GM13977 (cell line): ENCODE results near the gene GALNTL6.

Experiments used
- DNase-seq: peaks from one replicate; pipeline ENCODE4 v3.0.0; 2012; ENCODE audit warnings: low spot score
- CTCF ChIP-seq: IDR thresholded peaks from 2 replicates; pipeline ENCODE4 v1.5.1; 2012; ENCODE audit warnings: mild to moderate bottlenecking, control low read depth; ENCODE audit not compliant: insufficient read depth; ENCODE audit errors: extremely low read depth, missing control alignments
- in situ Hi-C: fragments of 300-500 bp; cut with MboI; formaldehyde crosslinking; loops from one replicate; pipeline ENCODE4 v1.12.0; 2022; ENCODE audit warnings: low sequenced_read_pairs, low pct_unique_long_range_greater_than_20kb, mixed read lengths, inconsistent platforms; ENCODE audit not compliant: unreplicated experiment

The GALNTL6 gene

DNA sequence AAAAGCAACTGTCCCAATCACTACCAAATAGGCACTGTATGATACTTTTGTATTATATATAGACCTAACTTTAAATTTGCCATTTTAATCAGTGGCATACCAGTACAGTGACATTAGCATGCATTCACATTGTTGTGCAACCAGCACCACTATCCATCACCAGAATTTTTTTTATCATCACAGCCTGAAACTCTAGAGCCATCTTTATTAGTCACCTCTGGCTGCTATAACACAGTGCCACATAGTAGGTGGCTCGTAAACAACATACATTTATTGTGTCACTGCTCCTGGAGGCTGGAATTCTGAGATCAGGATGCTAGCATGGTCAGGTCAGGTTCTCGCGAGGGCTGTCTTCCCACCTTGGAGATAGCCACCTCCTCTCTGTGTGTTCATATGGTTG, 1167.0 kb downstream of the GALNTL6 start:
- in situ Hi-C loops: no loop called here
- no peak for DNase-seq
- TF ChIP-seq CTCF: no peak

DNA sequence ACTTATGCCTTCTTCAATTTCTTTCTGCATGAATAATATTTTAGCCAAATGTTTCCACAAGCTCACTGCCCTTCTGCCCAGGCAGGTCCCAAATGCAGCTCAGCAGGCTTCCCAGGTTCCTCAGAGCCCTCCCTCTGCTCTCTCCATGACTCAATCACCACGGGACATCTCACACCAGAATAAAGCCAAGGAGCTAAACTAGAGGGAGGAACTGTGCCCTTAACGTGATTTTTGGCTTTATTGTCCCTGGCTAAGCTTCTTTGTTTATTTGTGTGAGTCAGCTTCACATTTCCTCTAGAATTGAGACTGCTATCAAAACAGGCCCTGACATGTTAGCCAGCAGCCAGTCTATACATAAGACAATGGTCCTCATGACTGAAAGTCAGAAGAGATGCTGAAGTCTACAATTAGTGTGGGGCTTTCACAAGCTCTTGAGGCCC, 1169.0 kb downstream of the GALNTL6 start:
- no peak for DNase-seq

DNA sequence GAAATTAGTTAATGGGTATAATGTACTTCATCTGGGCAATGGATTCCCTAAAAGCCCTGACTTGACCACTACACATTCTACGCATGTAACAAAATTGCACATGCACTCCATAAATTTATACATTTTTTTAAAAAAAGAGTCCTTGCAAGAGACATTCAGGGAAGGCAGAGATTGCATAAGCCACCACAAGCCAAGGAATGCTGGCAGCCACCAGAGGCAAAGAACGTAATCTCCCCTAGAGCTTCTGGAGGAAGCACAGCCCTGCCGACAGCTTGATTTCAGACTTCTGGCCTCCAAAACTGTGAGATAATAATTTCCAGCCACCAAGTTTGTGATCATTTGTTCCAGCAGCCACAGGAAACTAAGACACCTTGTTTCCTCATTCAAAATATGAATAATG, 1169.8 kb downstream of the GALNTL6 start:
- DNase-seq: no peak
- in situ Hi-C loops: no loop called here
- TF ChIP-seq CTCF: no peak

More for the DNA sequence above, 1169.0 kb downstream of the GALNTL6 start:
- in situ Hi-C loops: no loop called here
- no peak for TF ChIP-seq CTCF

- no peak for TF ChIP-seq CTCF
- DNase-seq: no peak
- in situ Hi-C loops: no loop called here
These were observed 1170.4 kb downstream of the GALNTL6 start for GRCh38 chr4:172983631-172984030.

GRCh38 chr4:172985552-172985951, 1172.3 kb downstream of the GALNTL6 start:
- no peak for TF ChIP-seq CTCF
- in situ Hi-C loops: no loop called here
- no peak for DNase-seq

DNA sequence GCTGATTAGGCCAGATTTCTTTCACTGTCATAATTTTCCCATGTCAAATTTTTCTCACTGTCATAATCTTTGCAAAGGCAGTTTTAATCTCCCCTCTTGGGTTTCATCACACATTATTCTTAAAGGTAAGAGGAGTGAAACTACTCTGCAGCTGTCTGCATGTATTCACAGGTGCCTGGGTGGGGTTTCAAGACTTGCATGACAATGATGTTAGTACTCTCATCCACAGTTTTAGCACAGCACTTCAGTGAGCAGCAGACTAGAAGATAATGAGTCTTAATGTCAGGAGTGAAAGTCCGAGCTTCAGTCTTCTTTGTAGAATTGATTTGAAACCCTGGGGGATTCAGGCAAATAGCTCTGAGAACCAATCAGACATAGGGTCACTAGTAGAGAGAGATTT, 1172.9 kb downstream of the GALNTL6 start:
- in situ Hi-C loops: no loop called here
- peak; percentile 16 for DNase-seq
- no peak for TF ChIP-seq CTCF
